Gastroesophageal sphincter (tissue), 3 donors: ENCODE measurements around the gene ZNF816.

ENCODE experiments used
- CTCF ChIP-seq, 4 experiments: fragments of 200-600 bp in 2 of 4; fragments of 450-650 bp in 2 of 4; sonication (generic) in 1 of 4; IDR thresholded peaks; one replicate each; pipeline ENCODE4 v1.5.1; 2017 to 2019; ENCODE audit warnings: antibody characterized with exemption in 4 of 4, mild to moderate bottlenecking in 2 of 4, moderate library complexity in 2 of 4
- POLR2A ChIP-seq, 2 donors: fragments of 450-650 bp; IDR thresholded peaks; one replicate each; pipeline ENCODE4 v1.6.1; 2017; ENCODE audit warnings: antibody characterized with exemption in 2 of 2, mild to moderate bottlenecking in 2 of 2, moderate library complexity in 1 of 2
- POLR2AphosphoS5 ChIP-seq: sonication (generic); formaldehyde crosslinking; IDR thresholded peaks from one replicate; pipeline ENCODE4 v1.6.1; 2017; ENCODE audit warnings: antibody characterized with exemption

DNA sequence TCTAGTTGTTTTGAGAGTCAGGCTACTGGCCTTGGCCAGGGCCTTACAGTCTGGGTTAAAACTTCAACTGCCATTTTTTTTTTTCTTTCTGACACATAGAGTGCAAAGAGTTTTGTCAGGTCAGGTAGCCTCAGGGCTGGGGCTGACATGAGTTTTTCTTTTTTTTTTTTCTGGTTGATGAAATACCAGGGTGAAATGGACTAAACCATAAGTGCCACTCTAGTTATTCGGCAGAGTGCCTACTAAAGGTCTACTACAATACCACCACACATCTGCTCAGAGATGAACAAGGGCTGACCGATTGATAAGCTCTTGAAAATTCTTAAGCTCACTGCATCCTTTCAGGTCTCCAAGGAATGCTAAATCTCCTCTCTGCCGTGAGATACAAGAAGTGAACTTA, 60.8 kb downstream of the ZNF816 start:
- TF ChIP-seq CTCF (IDR thresholded peaks at IDR 0.05), result no peak
- TF ChIP-seq POLR2A (IDR thresholded peaks at IDR 0.05), result no peak
- TF ChIP-seq POLR2AphosphoS5, result no peak
